Transverse colon (tissue), 4 donors: ENCODE results near the gene TTC1. TPM values are rescaled to one million over a fixed set of nuclear protein-coding genes. Genes with fewer than 3 reads are reported as not detected.

Experiments used
- DNase-seq: peaks from one replicate; pipeline ENCODE4 v3.0.0-alpha.2; 2019
- H3K27ac ChIP-seq, 4 donors: fragments of 200-600 bp; sonication (generic); 2 replicates each; pipeline ENCODE4 v1.5.1; 2016 to 2018; ENCODE audit warnings: inconsistent platforms in 4 of 4
- H3K27me3 ChIP-seq: fragments of 200-600 bp; sonication (generic); 2 replicates; pipeline ENCODE4 v1.5.1; 2017; ENCODE audit warnings: inconsistent platforms
- H3K36me3 ChIP-seq, 4 donors: fragments of 200-600 bp; sonication (generic); 2 replicates each; pipeline ENCODE4 v1.5.1; 2017 to 2019; ENCODE audit warnings: inconsistent platforms in 4 of 4
- H3K4me1 ChIP-seq, 4 donors: fragments of 200-600 bp; sonication (generic); 2 replicates each; pipeline ENCODE4 v1.5.1; 2017 to 2020; ENCODE audit warnings: inconsistent platforms in 4 of 4
- H3K4me3 ChIP-seq, 4 donors: fragments of 200-600 bp; sonication (generic); 1 replicate in 1 of 4; 2 replicates in 3 of 4; pipeline versions ENCODE4 v1.5.1 to v1.6.1; 2017 to 2019; ENCODE audit warnings: inconsistent platforms in 4 of 4
- H3K9me3 ChIP-seq, 2 donors: fragments of 200-600 bp; sonication (generic); 2 replicates each; pipeline ENCODE4 v1.5.1; 2017 to 2019; ENCODE audit warnings: inconsistent platforms in 2 of 2
- EP300 ChIP-seq: sonication (generic); formaldehyde crosslinking; IDR thresholded peaks from one replicate; pipeline ENCODE4 v1.6.1; 2017; ENCODE audit warnings: antibody characterized with exemption, low read depth
- POLR2A ChIP-seq: fragments of 450-650 bp; IDR thresholded peaks from one replicate; pipeline ENCODE4 v1.6.1; 2016; ENCODE audit warnings: antibody characterized with exemption, mild to moderate bottlenecking, moderate library complexity
- POLR2AphosphoS5 ChIP-seq, 3 donors: sonication (generic); formaldehyde crosslinking; IDR thresholded peaks; one replicate each; pipeline ENCODE4 v1.6.1; 2016; ENCODE audit warnings: antibody characterized with exemption in 3 of 3
- WGBS, 2 donors: methylation state at CpG; one replicate each; pipeline ENCODE4 v1.1.5; 2018; ENCODE audit warnings: low coverage in 1 of 2; 5-methylcytosine and 5-hydroxymethylcytosine counted together
- in situ Hi-C, 4 donors: fragments of 200-750 bp; cut with MboI; loops; one replicate each; pipeline versions ENCODE4 v1.15.0 to v1.15.1; 2017; ENCODE audit warnings: low sequenced_read_pairs in 3 of 4, low pct_ligation_motif_present in 1 of 4, low pct_unique_long_range_greater_than_20kb in 1 of 4
- intact Hi-C: fragments of 100-400 bp; cut with DNase I; formaldehyde crosslinking; loops from one replicate; pipeline ENCODE4 v1.15.1; 2023; ENCODE audit warnings: low total_unique reads
- total RNA-seq, 4 donors: library from RNA; depleted of rRNA; stranded (reverse); fragments of >200 nt; gene quantifications; one replicate each; pipeline ENCODE4 v1.1.0, GENCODE V29; 2016
- TF ChIP-seq, protein P1 (sequence below), 5 experiments: fragments of 200-600 bp in 3 of 5; fragments of 450-650 bp in 2 of 5; sonication (generic) in 3 of 5; IDR thresholded peaks; 1 replicate in 2 of 5; 2 replicates in 3 of 5; pipeline ENCODE4 v1.5.1; 2016 to 2017; ENCODE audit warnings: antibody characterized with exemption in 5 of 5, inconsistent platforms in 3 of 5, mild to moderate bottlenecking in 2 of 5, moderate library complexity in 1 of 5

TTC1 gene
- total RNA-seq, 4 donors from 2014 or later: 5.8 to 42.2 (median 24.8) TPM

DNA sequence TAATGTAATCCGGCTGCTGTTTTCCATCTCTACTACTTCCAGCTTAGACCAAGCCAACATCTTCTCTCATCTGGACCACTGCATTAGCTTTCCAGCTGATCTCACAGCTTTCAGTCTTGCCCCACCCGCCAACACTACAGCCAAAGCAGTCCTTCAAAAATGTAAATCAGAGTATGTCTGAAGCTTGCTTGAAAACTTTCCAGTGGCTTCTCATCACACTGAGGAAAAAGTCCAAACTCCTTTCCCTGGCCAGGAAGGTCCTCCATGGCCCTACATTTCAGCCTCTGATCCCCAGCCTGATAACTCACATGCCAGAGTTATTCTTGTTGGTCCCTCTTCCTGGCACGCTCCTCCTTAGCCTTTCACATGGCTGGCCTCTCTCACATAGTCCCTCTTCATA lies 38.5 kb downstream of the TTC1 start:
- peaks cover 0 to 25% (median 12%) of the 10 kb centered on the region in 4 donors for H3K36me3 ChIP-seq
- peaks cover 0 to 3% (median 0%) of the 10 kb centered on the region in 4 donors for H3K4me1 ChIP-seq
- no peaks in the 10 kb centered on the region for H3K9me3 ChIP-seq
- TF ChIP-seq POLR2A (no peak), EP300 (no peak), POLR2AphosphoS5 (IDR thresholded peaks at IDR 0.05) (no peak)
- TF ChIP-seq, protein P1, sequence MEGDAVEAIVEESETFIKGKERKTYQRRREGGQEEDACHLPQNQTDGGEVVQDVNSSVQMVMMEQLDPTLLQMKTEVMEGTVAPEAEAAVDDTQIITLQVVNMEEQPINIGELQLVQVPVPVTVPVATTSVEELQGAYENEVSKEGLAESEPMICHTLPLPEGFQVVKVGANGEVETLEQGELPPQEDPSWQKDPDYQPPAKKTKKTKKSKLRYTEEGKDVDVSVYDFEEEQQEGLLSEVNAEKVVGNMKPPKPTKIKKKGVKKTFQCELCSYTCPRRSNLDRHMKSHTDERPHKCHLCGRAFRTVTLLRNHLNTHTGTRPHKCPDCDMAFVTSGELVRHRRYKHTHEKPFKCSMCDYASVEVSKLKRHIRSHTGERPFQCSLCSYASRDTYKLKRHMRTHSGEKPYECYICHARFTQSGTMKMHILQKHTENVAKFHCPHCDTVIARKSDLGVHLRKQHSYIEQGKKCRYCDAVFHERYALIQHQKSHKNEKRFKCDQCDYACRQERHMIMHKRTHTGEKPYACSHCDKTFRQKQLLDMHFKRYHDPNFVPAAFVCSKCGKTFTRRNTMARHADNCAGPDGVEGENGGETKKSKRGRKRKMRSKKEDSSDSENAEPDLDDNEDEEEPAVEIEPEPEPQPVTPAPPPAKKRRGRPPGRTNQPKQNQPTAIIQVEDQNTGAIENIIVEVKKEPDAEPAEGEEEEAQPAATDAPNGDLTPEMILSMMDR (IDR thresholded peaks at IDR 0.05): no peak
- intact Hi-C loops: no loop called here
- DNase-seq: no peak
- WGBS, 2 donors: 76 to 93% methylated on average over 3 of the region's 3 CpGs
- no peak overlapping the region for H3K27ac ChIP-seq
- in situ Hi-C loops: no loop called here
- no peaks in the 10 kb centered on the region for H3K27me3 ChIP-seq
- no peak overlapping the region for H3K4me3 ChIP-seq

GRCh38 chr5:160048131-160048530 lies 39.2 kb downstream of the TTC1 start:
- WGBS, 2 donors: 81 to 95% methylated on average over 7 to 9 of the region's 9 CpGs
- in situ Hi-C loops (no loop called here), intact Hi-C loops (no loop called here)
- no peak for DNase-seq
- peaks cover 0 to 32% (median 15%) of the 10 kb centered on the region in 4 donors for H3K36me3 ChIP-seq
- TF ChIP-seq, protein P1 (IDR thresholded peaks at IDR 0.05): no peak
- TF ChIP-seq POLR2AphosphoS5 (IDR thresholded peaks at IDR 0.05) (no peak), POLR2A (no peak), EP300 (no peak)
- H3K27me3 ChIP-seq: no peaks in the 10 kb centered on the region
- H3K4me3 ChIP-seq: no peak overlapping the region
- H3K4me1 ChIP-seq: peaks cover 0 to 3% (median 0%) of the 10 kb centered on the region in 4 donors
- H3K27ac ChIP-seq: no peak overlapping the region
- no peaks in the 10 kb centered on the region for H3K9me3 ChIP-seq

DNA sequence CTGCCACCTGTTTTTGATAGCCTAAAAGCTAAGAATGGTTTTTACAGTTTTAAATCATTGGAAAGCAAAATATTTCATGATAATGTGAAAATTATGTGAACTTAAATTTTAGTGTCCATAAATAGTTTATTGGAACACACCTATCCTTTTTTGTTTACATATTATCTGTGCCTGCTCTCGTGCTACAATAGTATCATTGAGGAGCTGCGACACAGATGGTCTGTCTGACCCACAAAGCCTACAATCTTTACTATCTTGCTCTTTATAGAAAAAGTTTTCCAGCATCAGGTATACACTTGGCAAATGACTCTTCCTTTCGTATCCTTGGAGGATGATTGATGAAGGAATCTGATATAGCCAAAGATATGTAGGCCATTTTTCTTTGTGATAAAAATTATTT lies 40.2 kb downstream of the TTC1 start:
- intact Hi-C loops (no loop called here), in situ Hi-C loops (no loop called here)
- DNase-seq: no peak
- peaks cover 0 to 41% (median 19%) of the 10 kb centered on the region in 4 donors for H3K36me3 ChIP-seq
- H3K27me3 ChIP-seq: no peaks in the 10 kb centered on the region
- no peak overlapping the region for H3K4me3 ChIP-seq
- H3K9me3 ChIP-seq: no peaks in the 10 kb centered on the region
- no peak overlapping the region for H3K27ac ChIP-seq
- peaks cover 0 to 3% (median 0%) of the 10 kb centered on the region in 4 donors for H3K4me1 ChIP-seq
- TF ChIP-seq EP300 (no peak), POLR2A (no peak), POLR2AphosphoS5 (IDR thresholded peaks at IDR 0.05) (no peak)
- TF ChIP-seq, protein P1 (IDR thresholded peaks at IDR 0.05): no peak
- 38 to 62% methylated on average over 3 of the region's 3 CpGs for WGBS, 2 donors

GRCh38 chr5:160054047-160054446 lies 45.1 kb downstream of the TTC1 start:
- Histone ChIP-seq H3K4me1 (peaks cover 0 to 2% (median 0%) of the 10 kb centered on the region in 4 donors), H3K36me3 (peaks cover 0 to 49% (median 19%) of the 10 kb centered on the region in 4 donors)

More at GRCh38 chr5:160054047-160054446, 45.1 kb downstream of the TTC1 start:
- in situ Hi-C loops: no loop called here
- 96 to 100% methylated on average over 1 of the region's 1 CpG for WGBS, 2 donors
- no peak for DNase-seq
- H3K4me3 ChIP-seq: no peak overlapping the region
- no peaks in the 10 kb centered on the region for H3K9me3 ChIP-seq
- intact Hi-C loops: no loop called here
- peak overlapping the region in 1 of 4 donors; percentile 24 for H3K27ac ChIP-seq
- no peaks in the 10 kb centered on the region for H3K27me3 ChIP-seq
- TF ChIP-seq POLR2A (no peak), POLR2AphosphoS5 (IDR thresholded peaks at IDR 0.05) (no peak), EP300 (no peak)
- TF ChIP-seq, protein P1 (IDR thresholded peaks at IDR 0.05): no peak
